KOPT-K1 (cell line): ENCODE measurements around the gene C9orf153.
"Not testable (repeated sequence)": the region's sequence is repeated elsewhere in the genome, so short reads cannot be mapped to it uniquely, and the experiment has no call there.

ENCODE experiments used
- H3K27ac ChIP-seq: fragments of 200-600 bp; sonication (generic); 2 replicates; pipeline ENCODE4 v1.5.1; 2016; ENCODE audit warnings: antibody characterized with exemption, mild to moderate bottlenecking, low read depth, low read length; ENCODE audit not compliant: poor library complexity, severe bottlenecking
- H3K36me3 ChIP-seq: fragments of 200-600 bp; sonication (generic); 2 replicates; pipeline ENCODE4 v1.5.1; 2017; ENCODE audit warnings: antibody characterized with exemption, mild to moderate bottlenecking, low read length, moderate library complexity; ENCODE audit not compliant: insufficient read depth
- H3K9me3 ChIP-seq: fragments of 200-600 bp; sonication (generic); 2 replicates; pipeline ENCODE4 v1.5.1; 2017; ENCODE audit warnings: antibody characterized with exemption, low read length, mild to moderate bottlenecking; ENCODE audit not compliant: insufficient read depth, poor library complexity, severe bottlenecking

The C9orf153 gene

GRCh38 chr9:86242071-86242470 is 17.4 kb downstream of the C9orf153 start:
- Histone ChIP-seq H3K27ac (no peak overlapping the region), H3K9me3 (no peaks in the 10 kb centered on the region), H3K36me3 (no peaks in the 10 kb centered on the region)

DNA sequence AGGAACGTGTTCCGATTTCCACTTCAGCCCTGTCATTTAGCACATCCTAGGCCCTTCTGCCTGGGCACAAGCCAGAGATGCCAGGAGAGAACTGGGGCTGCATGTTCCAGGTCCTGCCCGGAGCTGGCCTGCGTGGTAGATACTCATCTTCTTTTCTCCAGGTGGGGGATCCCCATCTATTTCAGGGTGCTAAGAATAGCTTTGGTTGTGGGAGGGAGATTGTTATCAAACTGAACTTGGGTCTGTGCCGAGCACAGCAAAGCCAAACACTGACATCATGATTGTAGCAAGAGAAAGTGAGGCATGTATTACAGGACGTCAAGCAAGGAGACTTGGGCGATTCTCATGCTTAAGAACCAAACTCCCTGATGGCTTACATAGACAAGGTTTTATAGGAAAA is 18.2 kb downstream of the C9orf153 start:
- no peaks in the 10 kb centered on the region for H3K9me3 ChIP-seq
- no peak overlapping the region for H3K27ac ChIP-seq
- H3K36me3 ChIP-seq: no peaks in the 10 kb centered on the region

- Histone ChIP-seq H3K36me3 (no peaks in the 10 kb centered on the region), H3K9me3 (no peaks in the 10 kb centered on the region), H3K27ac (no peak overlapping the region)
These were observed 20.3 kb downstream of the C9orf153 start for GRCh38 chr9:86238861-86239770.

DNA sequence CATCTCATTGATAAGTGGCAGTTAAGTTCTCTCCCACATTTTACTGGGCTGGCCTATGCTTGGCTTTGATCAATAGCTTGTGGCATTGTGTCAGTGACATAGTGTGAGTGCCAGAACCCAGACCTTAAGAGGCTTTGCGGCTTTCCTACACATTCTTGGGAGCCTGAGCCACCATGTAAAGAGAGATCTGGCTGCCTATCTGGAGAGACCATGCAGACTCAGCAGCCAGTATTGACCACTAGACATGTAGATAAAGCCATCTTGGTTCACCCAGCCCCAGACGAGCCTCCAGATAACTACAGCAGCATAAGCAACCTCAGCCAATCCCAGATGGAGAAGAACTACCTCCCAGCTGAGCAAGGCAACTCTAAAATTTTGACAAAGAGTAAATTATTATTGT is 28.6 kb downstream of the C9orf153 start:
- Histone ChIP-seq H3K36me3 (no peaks in the 10 kb centered on the region), H3K9me3 (no peaks in the 10 kb centered on the region), H3K27ac (no peak overlapping the region)

- Histone ChIP-seq H3K9me3 (no peaks in the 10 kb centered on the region), H3K27ac (no peak overlapping the region), H3K36me3 (no peaks in the 10 kb centered on the region)
These were observed 36.8 kb downstream of the C9orf153 start for GRCh38 chr9:86222667-86223066.

DNA sequence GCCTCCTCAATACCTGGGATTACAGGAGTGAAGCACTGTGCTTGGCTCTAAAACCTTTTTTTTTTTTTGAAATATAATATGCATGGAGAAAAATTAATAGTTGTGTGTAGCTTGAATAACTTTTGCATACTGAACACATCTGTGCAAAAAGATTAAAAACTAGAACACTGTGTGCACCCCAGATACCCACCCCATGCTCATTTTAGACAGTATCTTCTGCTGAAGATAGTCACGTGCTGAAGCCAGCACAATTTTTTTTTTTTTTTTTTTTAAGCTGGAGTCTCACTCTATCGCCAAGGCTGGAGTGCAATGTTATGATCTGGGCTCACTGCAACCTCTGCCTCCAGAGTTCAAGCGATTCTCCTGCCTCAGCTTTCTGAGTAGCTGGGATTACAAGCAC is 39.9 kb downstream of the C9orf153 start:
- Histone ChIP-seq H3K27ac (no peak overlapping the region), H3K36me3 (no peaks in the 10 kb centered on the region), H3K9me3 (no peaks in the 10 kb centered on the region)

DNA sequence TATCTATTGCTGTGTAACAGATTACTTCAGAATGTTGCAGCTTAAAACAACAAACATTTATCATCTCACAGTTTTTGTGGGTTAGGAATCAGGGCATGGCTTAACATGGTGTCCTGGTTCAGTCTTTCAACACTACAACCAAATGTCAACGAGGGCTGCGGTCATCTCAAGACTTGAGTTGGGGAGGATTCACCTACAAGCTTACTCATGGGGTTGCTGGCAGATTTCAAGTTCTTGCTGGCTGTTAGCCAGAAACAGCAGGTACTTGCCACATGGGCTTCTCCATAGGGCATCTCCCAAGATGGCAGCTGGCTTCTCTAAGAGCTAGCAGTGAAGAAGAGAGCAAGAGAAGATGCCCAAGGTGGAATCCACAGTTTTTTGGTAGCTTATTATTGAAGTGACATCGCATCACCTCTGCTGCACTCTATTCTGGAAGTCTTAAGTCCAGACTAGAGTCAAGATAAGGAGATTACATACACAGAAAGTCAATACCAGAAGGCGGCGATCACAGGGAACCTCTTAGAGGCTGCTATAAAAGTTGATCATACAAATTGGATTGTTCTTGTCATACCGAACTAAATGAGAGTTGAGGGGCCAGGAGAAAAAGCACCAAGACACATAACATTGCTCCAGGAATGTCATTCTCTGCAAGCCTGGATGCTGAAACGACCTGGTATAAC is 42.2 kb downstream of the C9orf153 start:
- Histone ChIP-seq H3K36me3 (no peaks in the 10 kb centered on the region), H3K27ac (no peak overlapping the region), H3K9me3 (no peaks in the 10 kb centered on the region)

GRCh38 chr9:86207193-86207592 is 52.3 kb downstream of the C9orf153 start:
- Histone ChIP-seq H3K9me3 (no peaks in the 10 kb centered on the region), H3K27ac (no peak overlapping the region), H3K36me3 (no peaks in the 10 kb centered on the region)

DNA sequence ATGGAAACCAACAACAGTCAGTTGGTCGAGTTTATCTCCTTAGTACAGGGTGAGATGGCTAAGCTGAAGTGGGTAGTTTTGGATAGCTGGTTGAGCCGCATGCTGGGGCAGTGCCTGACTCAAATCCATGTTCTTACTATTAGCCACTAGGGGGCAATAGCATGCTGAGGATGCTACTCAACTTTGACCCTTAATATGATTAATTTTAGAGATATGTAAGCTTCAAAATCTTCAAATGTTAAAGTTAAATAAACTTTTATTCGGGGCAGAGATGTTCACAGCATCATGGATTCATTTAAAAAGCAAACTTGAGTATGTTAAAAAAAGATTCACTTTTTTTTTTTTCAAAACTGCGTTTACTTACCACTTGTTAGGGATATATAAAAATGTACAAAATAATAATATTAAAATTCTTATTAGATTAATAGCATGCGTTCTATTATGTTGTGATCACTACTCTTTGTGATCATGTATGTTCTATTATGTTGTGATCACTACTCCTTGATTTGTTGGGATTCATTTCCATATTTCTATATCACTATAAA is 57.0 kb downstream of the C9orf153 start:
- Histone ChIP-seq H3K9me3 (no peaks in the 10 kb centered on the region), H3K36me3 (no peaks in the 10 kb centered on the region), H3K27ac (no peak overlapping the region)

GRCh38 chr9:86201474-86202337 is 57.8 kb downstream of the C9orf153 start:
- Histone ChIP-seq H3K27ac (no peak overlapping the region), H3K36me3 (no peaks in the 10 kb centered on the region), H3K9me3 (no peaks in the 10 kb centered on the region)

- no peaks in the 10 kb centered on the region for H3K9me3 ChIP-seq
- H3K27ac ChIP-seq: no peak overlapping the region
- no peaks in the 10 kb centered on the region for H3K36me3 ChIP-seq
These were observed 58.8 kb downstream of the C9orf153 start for GRCh38 chr9:86200599-86201162.

- H3K9me3 ChIP-seq: peaks cover 8% of the 10 kb centered on the region
- H3K27ac ChIP-seq: no peak overlapping the region
- no peaks in the 10 kb centered on the region for H3K36me3 ChIP-seq
These were observed 66.4 kb downstream of the C9orf153 start for GRCh38 chr9:86193088-86193487.

GRCh38 chr9:86190700-86191099 is 68.8 kb downstream of the C9orf153 start:
- not testable (repeated sequence) for H3K9me3 ChIP-seq, H3K36me3 ChIP-seq, H3K27ac ChIP-seq

- no peak overlapping the region for H3K27ac ChIP-seq
These were observed 72.3 kb downstream of the C9orf153 start for GRCh38 chr9:86187121-86187520.

More at GRCh38 chr9:86187121-86187520, 72.3 kb downstream of the C9orf153 start:
- Histone ChIP-seq H3K9me3 (no peaks in the 10 kb centered on the region), H3K36me3 (no peaks in the 10 kb centered on the region)
